Measurements from ENCODE around the gene SLC2A14.

DNA sequence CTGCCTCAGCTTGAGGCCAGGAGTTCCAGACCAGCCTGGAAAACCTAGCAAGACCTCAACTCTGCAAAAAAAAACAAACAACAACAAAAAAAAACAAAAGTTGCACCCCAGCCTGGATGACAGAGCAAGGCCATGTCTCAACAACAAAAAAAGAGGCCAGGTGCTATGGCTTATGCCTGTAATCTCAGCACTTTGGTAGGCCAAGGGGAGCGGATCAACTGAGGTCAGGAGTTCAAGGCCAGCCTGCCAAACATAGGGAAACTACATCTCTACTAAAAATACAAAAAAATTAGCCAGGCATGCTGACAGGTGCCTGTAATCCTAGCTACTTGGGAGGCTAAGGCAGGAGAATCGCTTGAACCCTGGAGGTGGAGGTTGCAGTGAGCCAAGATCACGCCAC, 6.5 kb upstream of the SLC2A14 start:
- TF ChIP-seq, protein P1, sequence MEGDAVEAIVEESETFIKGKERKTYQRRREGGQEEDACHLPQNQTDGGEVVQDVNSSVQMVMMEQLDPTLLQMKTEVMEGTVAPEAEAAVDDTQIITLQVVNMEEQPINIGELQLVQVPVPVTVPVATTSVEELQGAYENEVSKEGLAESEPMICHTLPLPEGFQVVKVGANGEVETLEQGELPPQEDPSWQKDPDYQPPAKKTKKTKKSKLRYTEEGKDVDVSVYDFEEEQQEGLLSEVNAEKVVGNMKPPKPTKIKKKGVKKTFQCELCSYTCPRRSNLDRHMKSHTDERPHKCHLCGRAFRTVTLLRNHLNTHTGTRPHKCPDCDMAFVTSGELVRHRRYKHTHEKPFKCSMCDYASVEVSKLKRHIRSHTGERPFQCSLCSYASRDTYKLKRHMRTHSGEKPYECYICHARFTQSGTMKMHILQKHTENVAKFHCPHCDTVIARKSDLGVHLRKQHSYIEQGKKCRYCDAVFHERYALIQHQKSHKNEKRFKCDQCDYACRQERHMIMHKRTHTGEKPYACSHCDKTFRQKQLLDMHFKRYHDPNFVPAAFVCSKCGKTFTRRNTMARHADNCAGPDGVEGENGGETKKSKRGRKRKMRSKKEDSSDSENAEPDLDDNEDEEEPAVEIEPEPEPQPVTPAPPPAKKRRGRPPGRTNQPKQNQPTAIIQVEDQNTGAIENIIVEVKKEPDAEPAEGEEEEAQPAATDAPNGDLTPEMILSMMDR (IDR thresholded peaks at IDR 0.05), result no peak
- no peak for TF ChIP-seq ZFX (IDR thresholded peaks at IDR 0.05; ENCODE audit: borderline replicate concordance)

Measured in 22Rv1 (cell line).